GM23338 (cell line): ENCODE data around the gene ADGRG1. TPM values are rescaled to one million over a fixed set of nuclear protein-coding genes. Genes with fewer than 3 reads are reported as not detected.

Experiments used
- ATAC-seq: fragments of 200-7000 bp; cut with Tn5 transposase; 3 replicates; pipeline ENCODE4 v1.9.1; 2020
- DNase-seq: peaks from one replicate; pipeline ENCODE4 v3.0.0-alpha.2; 2015; ENCODE audit warnings: low spot score
- H2AFZ ChIP-seq: fragments of 200-600 bp; sonication (generic); 2 replicates; pipeline ENCODE4 v1.8.0; 2016; ENCODE audit warnings: antibody characterized with exemption, mild to moderate bottlenecking, moderate library complexity
- H3F3A ChIP-seq: fragments of 200-600 bp; sonication (generic); replicated peaks from 2 replicates; pipeline ENCODE4 v1.8.0; 2017; ENCODE audit warnings: antibody characterized with exemption, mixed run types, low read depth
- H3K27ac ChIP-seq: fragments of 200-600 bp; sonication (generic); 2 replicates; pipeline ENCODE4 v1.6.1; 2016; ENCODE audit warnings: low read depth
- H3K27me3 ChIP-seq: fragments of 200-600 bp; sonication (generic); 2 replicates; pipeline ENCODE4 v1.8.0; 2016; ENCODE audit warnings: mild to moderate bottlenecking, mixed run types, moderate library complexity; ENCODE audit not compliant: insufficient read depth
- H3K36me3 ChIP-seq: fragments of 200-600 bp; sonication (generic); 2 replicates; pipeline ENCODE4 v1.8.0; 2016; ENCODE audit warnings: mild to moderate bottlenecking; ENCODE audit not compliant: insufficient read depth
- H3K4me1 ChIP-seq: fragments of 200-600 bp; sonication (generic); 2 replicates; pipeline ENCODE4 v1.8.0; 2016; ENCODE audit warnings: mild to moderate bottlenecking, moderate library complexity; ENCODE audit not compliant: insufficient read depth
- H3K4me2 ChIP-seq: fragments of 200-600 bp; sonication (generic); 2 replicates; pipeline ENCODE4 v1.7.1; 2017; ENCODE audit warnings: mixed run types
- H3K4me3 ChIP-seq: fragments of 200-600 bp; sonication (generic); 2 replicates; pipeline ENCODE4 v1.6.1; 2016; ENCODE audit warnings: mixed run types
- H3K79me2 ChIP-seq: fragments of 200-600 bp; sonication (generic); replicated peaks from 2 replicates; pipeline ENCODE4 v1.8.0; 2017; ENCODE audit warnings: mild to moderate bottlenecking; ENCODE audit not compliant: insufficient read depth
- H3K9me2 ChIP-seq: fragments of 200-600 bp; sonication (generic); 2 replicates; pipeline ENCODE4 v1.8.0; 2017; ENCODE audit not compliant: insufficient read depth
- H4K20me1 ChIP-seq: fragments of 200-600 bp; sonication (generic); replicated peaks from 2 replicates; pipeline ENCODE4 v1.8.0; 2017; ENCODE audit warnings: mild to moderate bottlenecking; ENCODE audit not compliant: insufficient read depth
- H3K27ac Mint-ChIP-seq: 2 replicates; pipeline ENCODE4 v1.8.0; 2020; ENCODE audit warnings: inconsistent platforms, mild to moderate bottlenecking, moderate library complexity, mixed read lengths
- H3K27me3 Mint-ChIP-seq: 3 replicates; pipeline ENCODE4 v1.8.0; 2022; ENCODE audit warnings: low read depth, mild to moderate bottlenecking, moderate library complexity, mixed read lengths, inconsistent platforms; ENCODE audit not compliant: insufficient read depth, poor library complexity
- H3K36me3 Mint-ChIP-seq: 3 replicates; pipeline ENCODE4 v1.8.0; 2021; ENCODE audit warnings: low read depth, mild to moderate bottlenecking, inconsistent platforms, moderate library complexity, mixed read lengths
- H3K4me1 Mint-ChIP-seq: 3 replicates; pipeline ENCODE4 v1.8.0; 2020; ENCODE audit warnings: mild to moderate bottlenecking, inconsistent platforms, mixed read lengths
- H3K4me3 Mint-ChIP-seq: 3 replicates; pipeline ENCODE4 v1.8.0; 2021; ENCODE audit warnings: moderate library complexity, mild to moderate bottlenecking, inconsistent platforms, mixed read lengths
- H3K9me3 Mint-ChIP-seq: 3 replicates; pipeline ENCODE4 v1.8.0; 2020; ENCODE audit warnings: moderate library complexity, mild to moderate bottlenecking, inconsistent platforms, mixed read lengths
- CREB1 ChIP-seq: fragments of 250-450 bp; sonication (Bioruptor Pico); IDR thresholded peaks from 2 replicates; pipeline ENCODE4 v1.5.0; 2020; ENCODE audit warnings: low read depth, mild to moderate bottlenecking, moderate library complexity
- CTCF ChIP-seq, 2 experiments: fragments of 200-600 bp in 1 of 2; sonication (generic) in 1 of 2; conservative IDR thresholded peaks; 2 replicates each; pipeline versions ENCODE4 v1.5.1 to v1.6.1; 2016 to 2017; ENCODE audit warnings: antibody characterized with exemption in 2 of 2, low read depth in 2 of 2, mild to moderate bottlenecking in 2 of 2, moderate library complexity in 1 of 2
- ETS1 ChIP-seq: IDR thresholded peaks from 2 replicates; pipeline ENCODE4 v1.6.1; 2016; ENCODE audit warnings: antibody characterized with exemption
- EZH2 ChIP-seq: fragments of 200-600 bp; sonication (generic); IDR thresholded peaks from one replicate; pipeline ENCODE4 v1.8.0; 2017; ENCODE audit warnings: antibody characterized with exemption, mild to moderate bottlenecking, low read depth; ENCODE audit not compliant: unreplicated experiment
- EZH2phosphoT487 ChIP-seq: fragments of 200-600 bp; sonication (generic); IDR thresholded peaks from one replicate; pipeline ENCODE4 v1.8.1; 2018; ENCODE audit warnings: antibody characterized with exemption; ENCODE audit not compliant: unreplicated experiment
- POLR2AphosphoS5 ChIP-seq: IDR thresholded peaks from 2 replicates; pipeline ENCODE4 v1.6.1; 2016; ENCODE audit warnings: antibody characterized with exemption, low read depth
- REST ChIP-seq: IDR thresholded peaks from one replicate; pipeline ENCODE4 v1.6.1; 2018; ENCODE audit warnings: antibody characterized with exemption; ENCODE audit not compliant: unreplicated experiment
- ZNF114 ChIP-seq: fragments of 250-450 bp; sonication (Bioruptor Pico); IDR thresholded peaks from 2 replicates; pipeline ENCODE4 v1.5.0; 2020; ENCODE audit warnings: mild to moderate bottlenecking, moderate library complexity
- ZNF331 ChIP-seq: fragments of 250-450 bp; sonication (Bioruptor Pico); IDR thresholded peaks from 2 replicates; pipeline ENCODE4 v1.5.0; 2020; ENCODE audit warnings: low read depth, mild to moderate bottlenecking, moderate library complexity
- ZNF462 ChIP-seq: fragments of 250-450 bp; sonication (Bioruptor Pico); IDR thresholded peaks from 2 replicates; pipeline ENCODE4 v1.5.0; 2020; ENCODE audit warnings: mild to moderate bottlenecking, moderate library complexity
- polyA plus RNA-seq: library from polyadenylated mRNA; unstranded; fragments of >200 nt; fragmentation: Nextera tagmentation; extraction: Ambion mirVana; gene quantifications from 2 replicates; pipeline ENCODE4 v1.2.1, GENCODE V29; 2016
- total RNA-seq: library from RNA; depleted of rRNA; stranded (reverse); fragments of >200 nt; shearing (Covaris generic); gene quantifications from 2 replicates; pipeline ENCODE4 v1.2.3, GENCODE V29; 2014

Gene ADGRG1
- total and polyA plus RNA-seq, 2 experiments from 2014 or later: 0.14 to 0.47 TPM

DNA sequence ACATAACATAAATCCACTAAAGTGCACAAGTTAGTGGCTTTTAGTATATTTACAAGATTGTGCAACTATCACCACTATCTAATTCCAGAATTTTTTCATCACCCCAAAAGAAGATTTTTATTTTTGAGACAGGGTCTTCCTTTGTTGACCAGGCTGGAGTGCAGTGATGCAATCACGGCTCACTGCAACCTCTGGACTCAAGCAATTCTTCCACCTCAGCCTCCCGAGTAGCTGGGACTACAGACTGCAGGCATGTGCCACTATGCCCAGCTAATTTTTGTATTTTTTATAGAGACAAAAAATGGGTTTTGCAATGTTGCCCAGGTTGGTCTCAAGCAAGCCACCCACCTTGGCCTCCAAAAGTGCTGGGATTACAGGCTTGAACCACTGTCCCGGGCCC is 81.2 kb downstream of the ADGRG1 start (continued):
- no peak for TF ChIP-seq CTCF (conservative IDR thresholded peaks at IDR 0.05; ENCODE audit: low read depth in 2 of 2)
- TF ChIP-seq REST: no peak
- TF ChIP-seq ZNF114: no peak

GRCh38 chr16:57711346-57711745 is 82.9 kb downstream of the ADGRG1 start:
- peaks cover 3% of the 10 kb centered on the region; the same call in 2 of the 3 replicates for H3K9me3 Mint-ChIP-seq
- Histone ChIP-seq H2AFZ (peak overlapping the region; percentile 81; the same call in 1 of the 2 replicates), H3K9me2 (no peaks in the 10 kb centered on the region), H3K27me3 (no peaks in the 10 kb centered on the region), H3K36me3 (no peaks in the 10 kb centered on the region), H3K4me1 (no peaks in the 10 kb centered on the region), H3K27ac (no peak overlapping the region), H4K20me1 (no peaks in the 10 kb centered on the region), H3K4me2 (no peak overlapping the region), H3K79me2 (no peaks in the 10 kb centered on the region), H3F3A (no peaks in the 10 kb centered on the region), H3K4me3 (no peak overlapping the region)
- no peaks in the 10 kb centered on the region for H3K4me1 Mint-ChIP-seq
- no peak overlapping the region for H3K4me3 Mint-ChIP-seq
- peaks cover 9% of the 10 kb centered on the region for H3K27me3 Mint-ChIP-seq
- no peak for DNase-seq
- H3K27ac Mint-ChIP-seq: no peak overlapping the region
- H3K36me3 Mint-ChIP-seq: no peaks in the 10 kb centered on the region
- no peak for ATAC-seq
- no peak for TF ChIP-seq POLR2AphosphoS5
- no peak for TF ChIP-seq ZNF462 (CRISPR knock-in tag)
- TF ChIP-seq EZH2phosphoT487: no peak
- TF ChIP-seq ZNF331 (CRISPR knock-in tag): no peak
- no peak for TF ChIP-seq EZH2
- no peak for TF ChIP-seq ETS1
- TF ChIP-seq CREB1 (CRISPR knock-in tag): no peak
